Measurements from ENCODE around the gene KDM1A.

Gene KDM1A

DNA sequence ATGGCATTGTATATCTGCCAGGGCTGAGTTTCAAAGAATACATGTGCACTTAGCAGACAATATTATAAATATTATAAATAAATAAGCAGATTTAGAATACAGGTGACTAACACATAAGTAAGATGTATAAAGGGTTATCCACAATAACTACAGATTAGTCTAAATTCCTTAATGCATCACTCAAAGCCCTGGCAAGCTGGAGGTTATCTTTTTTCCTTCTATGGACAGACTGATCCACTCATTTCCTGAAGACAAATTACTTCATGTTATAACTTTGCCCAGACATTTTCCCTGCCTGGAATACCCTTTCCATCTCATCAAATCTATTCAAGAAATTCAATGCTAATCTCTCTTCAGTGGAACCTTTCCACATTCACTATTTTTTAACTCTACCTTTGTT, 110.6 kb downstream of the KDM1A start:
- no peak for DNase-seq (ENCODE audit: low read depth in 1 of 2, low spot score in 1 of 2)

DNA sequence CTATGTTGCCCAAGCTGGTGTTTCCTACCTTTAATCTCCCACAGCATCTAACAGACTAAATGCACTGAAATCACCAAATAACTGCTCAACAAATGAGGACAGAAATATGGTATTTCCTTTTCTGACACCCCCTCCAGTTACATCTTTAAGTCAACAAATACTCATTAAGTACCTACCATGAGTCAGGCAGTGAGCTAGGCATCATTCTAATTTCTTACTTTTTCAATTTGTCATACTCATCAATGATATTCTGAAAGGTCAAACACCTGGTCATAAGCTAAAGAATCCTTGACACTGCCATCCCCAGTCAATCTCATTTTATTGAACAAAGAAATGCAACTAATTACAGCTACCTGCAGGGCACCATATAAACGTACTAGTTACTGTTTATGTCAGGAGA, 112.8 kb downstream of the KDM1A start:
- DNase-seq (ENCODE audit: low read depth in 1 of 2, low spot score in 1 of 2): no peak

All from stimulated activated CD4-positive, alpha-beta T cell treated with anti-CD3 and anti-CD28 coated beads, Interleukin-15, amount 100 ng/mL, for 1 hour (primary cell).